ENCODE measurements around the gene SLC7A6.
A peak's percentile ranks its signal among the peaks of the same experiment; 100 is the strongest.

Gene SLC7A6

GRCh38 chr16:68296693-68297092 is 32.4 kb downstream of the SLC7A6 start:
- intact Hi-C loops (cut with DNase I) = no loop called here
- DNase-seq = peak in 1 of 10 donors; percentile 58

DNA sequence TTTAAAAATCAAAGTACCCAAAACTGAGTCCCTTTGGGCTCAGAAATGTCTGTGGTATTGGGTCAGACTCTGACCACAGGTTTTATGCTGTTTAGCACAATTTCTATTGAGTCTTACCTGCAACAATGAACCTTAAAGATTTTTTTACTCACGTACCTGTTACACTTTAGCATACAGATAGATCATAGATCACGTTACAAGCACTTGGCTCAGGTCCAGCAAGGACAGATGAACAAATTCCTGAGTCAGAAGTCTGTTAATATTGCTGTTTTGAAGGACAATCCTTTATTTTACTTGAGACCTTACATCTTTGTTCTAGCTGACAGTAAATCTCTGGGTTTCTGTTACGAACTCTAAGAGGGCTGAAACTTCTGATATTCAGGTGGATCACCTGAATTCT is 33.6 kb downstream of the SLC7A6 start:
- intact Hi-C loops (cut with DNase I) = no loop called here
- no peak for DNase-seq

GRCh38 chr16:68298312-68298711 is 34.0 kb downstream of the SLC7A6 start:
- intact Hi-C loops (cut with DNase I) = no loop called here
- DNase-seq = peak in 1 of 10 donors; percentile 36

- peak in 8 of 10 donors; percentile 17 to 92 (median 50) for DNase-seq
- intact Hi-C loops (cut with DNase I) = no loop called here
Observed at GRCh38 chr16:68298907-68299561, 34.7 kb downstream of the SLC7A6 start.

DNA sequence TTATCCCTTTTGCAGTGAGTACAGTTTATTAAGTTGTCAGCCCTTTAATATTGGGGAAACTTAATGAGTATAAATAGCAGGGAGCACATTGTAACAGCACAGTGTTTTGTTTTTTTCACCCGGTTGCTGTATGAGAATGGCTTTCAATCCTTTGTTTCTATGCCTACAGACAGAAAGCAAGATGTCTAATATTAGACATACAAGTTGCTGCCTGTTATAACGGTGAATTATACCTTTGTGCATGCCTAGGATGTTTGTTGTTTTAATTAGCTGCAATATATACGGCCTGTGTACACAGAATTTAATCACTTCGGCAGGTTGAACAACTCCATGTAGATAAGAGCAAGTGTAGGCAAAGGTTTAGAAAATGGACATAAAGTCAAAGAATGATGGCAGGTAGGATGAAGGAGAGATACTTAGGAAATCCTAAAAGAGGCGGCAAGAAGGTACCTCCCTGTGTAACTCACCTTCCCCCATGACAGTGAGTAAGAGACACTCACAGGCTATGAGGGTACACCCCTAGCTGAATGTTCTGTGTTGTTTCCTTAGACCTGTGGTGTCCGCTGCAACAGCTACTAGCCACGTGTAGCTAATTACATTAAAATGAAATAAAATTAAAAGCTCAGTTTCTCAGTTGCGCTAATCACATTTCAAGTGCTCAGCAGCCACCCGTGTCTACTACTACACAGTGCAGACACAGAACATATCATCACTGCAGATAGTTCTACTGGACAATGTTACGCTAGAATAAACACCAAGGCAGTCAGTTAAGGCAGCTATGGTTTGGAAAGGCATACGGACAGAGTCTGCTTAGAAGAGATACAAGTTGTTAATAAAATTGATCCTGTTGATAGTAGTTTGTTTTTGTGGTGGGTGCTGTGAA is 35.5 kb downstream of the SLC7A6 start:
- intact Hi-C loops (cut with DNase I) = no loop called here
- no peak for DNase-seq

- DNase-seq = peak in 1 of 10 donors; percentile 36
- intact Hi-C loops (cut with DNase I) = no loop called here
Observed at GRCh38 chr16:68300734-68301459, 36.6 kb downstream of the SLC7A6 start.

GRCh38 chr16:68306633-68307032 is 42.3 kb downstream of the SLC7A6 start:
- intact Hi-C loops (cut with DNase I) = no loop called here
- DNase-seq = no peak

GRCh38 chr16:68309799-68310198 is 45.5 kb downstream of the SLC7A6 start:
- DNase-seq = no peak
- intact Hi-C loops (cut with DNase I) = loop anchor here (2.0 to 10.0 kb wide), 3 partner anchors 42 to 225 kb away; partner anchors contain the start of genes NFATC3 and PLA2G15

- intact Hi-C loops (cut with DNase I) = loop anchor here (2.0 to 10.0 kb wide), 3 partner anchors 43 to 226 kb away; partner anchors contain the start of genes NFATC3 and PLA2G15
- peak in 4 of 10 donors; percentile 10 to 82 (median 18) for DNase-seq
Observed at GRCh38 chr16:68310437-68310773, 46.1 kb downstream of the SLC7A6 start.

GRCh38 chr16:68310774-68311511 is 46.6 kb downstream of the SLC7A6 start, which contains the start of the genes PRMT7 and SLC7A6OS:
PRMT7 (plus strand) TSS chr16:68311019; CDS start chr16:68315980, 4,961 bp downstream.
SLC7A6OS (minus strand) TSS chr16:68310946; CDS start chr16:68310926, 20 bp downstream.
- DNase-seq = peak; percentile 89 to 99 (median 92)
- intact Hi-C loops (cut with DNase I) = loop anchor here (2.0 to 10.0 kb wide), 3 partner anchors 44 to 226 kb away; partner anchors contain the start of genes NFATC3 and PLA2G15

DNA sequence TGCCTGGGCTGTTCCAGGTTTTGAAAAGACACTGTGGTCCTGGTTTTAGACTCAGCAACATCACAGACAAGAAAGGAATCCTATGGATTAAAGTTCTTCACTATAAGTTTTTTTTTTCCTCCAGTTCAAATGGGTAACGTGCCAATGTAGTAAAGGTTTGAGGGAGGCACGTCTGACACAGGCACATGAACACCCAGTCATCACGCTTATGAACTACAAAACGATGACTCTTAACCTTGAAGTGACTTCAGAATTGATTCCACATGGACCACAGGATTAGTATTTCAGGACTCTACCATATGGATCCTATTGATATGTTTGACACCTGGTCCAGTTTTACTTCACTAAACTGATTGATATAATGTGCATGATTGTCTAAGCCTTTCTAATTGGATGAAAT is 48.8 kb downstream of the SLC7A6 start:
- intact Hi-C loops (cut with DNase I) = loop anchor here (5.0 to 10.0 kb wide), 2 partner anchors 46 to 228 kb away; partner anchors contain the start of gene NFATC3
- no peak for DNase-seq

GRCh38 chr16:68319185-68319908 is 55.0 kb downstream of the SLC7A6 start:
- DNase-seq = no peak
- intact Hi-C loops (cut with DNase I) = loop anchor here (10.0 kb wide), 1 partner anchor 235 kb away; the partner anchor contains the start of gene NFATC3

DNA sequence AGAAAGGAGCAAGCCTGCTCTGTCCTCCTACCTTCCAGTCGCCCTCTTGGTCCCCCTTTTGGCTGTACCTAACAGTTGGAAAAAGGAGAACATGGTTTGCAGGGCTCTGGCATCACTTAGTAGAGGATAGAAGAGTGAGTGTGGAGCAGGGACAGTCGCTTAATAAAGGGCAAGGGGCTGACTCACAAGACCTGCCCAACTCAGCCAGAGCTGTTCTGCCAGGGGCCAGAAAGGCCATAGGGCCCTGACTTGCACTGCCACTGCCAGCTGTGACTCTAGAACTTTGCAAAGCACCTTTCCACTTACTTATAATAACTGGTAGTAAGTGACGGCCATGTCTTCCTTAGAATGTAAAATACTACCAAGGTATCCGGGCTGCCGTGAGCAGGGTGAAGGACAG is 60.0 kb downstream of the SLC7A6 start:
- intact Hi-C loops (cut with DNase I) = no loop called here
- DNase-seq = no peak

GRCh38 chr16:68324780-68325357 is 60.5 kb downstream of the SLC7A6 start:
- intact Hi-C loops (cut with DNase I) = loop anchor here (5.0 kb wide), 1 partner anchor 83 kb away; no protein-coding TSS in a partner anchor

DNA sequence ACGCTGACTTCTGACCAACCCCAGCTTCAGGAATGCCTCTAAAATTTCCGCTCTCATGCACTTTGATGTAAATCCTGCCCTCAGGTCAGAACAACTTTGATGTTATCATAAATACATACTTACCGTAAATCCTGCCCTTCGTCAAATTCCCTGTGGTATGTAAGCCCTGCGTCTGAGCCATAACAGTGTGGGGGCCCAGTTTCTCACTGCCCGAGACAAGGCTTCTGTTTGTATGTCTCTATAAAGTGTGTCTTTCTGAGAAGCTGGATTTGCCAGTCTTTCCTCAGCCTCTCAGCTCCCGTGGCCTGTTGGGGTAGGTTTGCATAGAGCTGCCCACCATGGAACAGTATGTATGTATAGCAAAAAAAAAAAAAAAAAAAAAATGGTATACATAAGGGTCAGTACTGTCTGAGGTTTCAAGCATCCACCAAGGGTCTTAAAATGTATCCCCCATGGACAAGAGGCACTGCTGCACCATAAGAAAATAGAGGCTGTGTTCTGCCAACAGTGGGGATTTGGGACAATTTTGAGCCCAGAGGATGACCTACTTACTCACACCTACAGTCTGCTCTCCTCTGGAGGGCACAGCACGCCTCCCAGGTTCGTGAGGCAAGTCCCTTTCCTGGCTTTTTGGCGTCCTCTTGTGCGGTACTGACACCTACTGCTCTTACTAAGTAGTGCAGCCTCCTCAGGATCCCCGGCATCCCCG is 64.0 kb downstream of the SLC7A6 start:
- peak; percentile 62 to 96 (median 76) for DNase-seq
- intact Hi-C loops (cut with DNase I) = loop anchor here (1.0 to 5.0 kb wide), 2 partner anchors 67 to 86 kb away; no protein-coding TSS in a partner anchor

More at GRCh38 chr16:68324780-68325357, 60.5 kb downstream of the SLC7A6 start:
- DNase-seq = peak in 1 of 10 donors; percentile 34

- no peak for DNase-seq
- intact Hi-C loops (cut with DNase I) = loop anchor here (1.0 to 5.0 kb wide), 2 partner anchors 68 to 87 kb away; no protein-coding TSS in a partner anchor
Observed at GRCh38 chr16:68328860-68329390, 64.6 kb downstream of the SLC7A6 start.

DNA sequence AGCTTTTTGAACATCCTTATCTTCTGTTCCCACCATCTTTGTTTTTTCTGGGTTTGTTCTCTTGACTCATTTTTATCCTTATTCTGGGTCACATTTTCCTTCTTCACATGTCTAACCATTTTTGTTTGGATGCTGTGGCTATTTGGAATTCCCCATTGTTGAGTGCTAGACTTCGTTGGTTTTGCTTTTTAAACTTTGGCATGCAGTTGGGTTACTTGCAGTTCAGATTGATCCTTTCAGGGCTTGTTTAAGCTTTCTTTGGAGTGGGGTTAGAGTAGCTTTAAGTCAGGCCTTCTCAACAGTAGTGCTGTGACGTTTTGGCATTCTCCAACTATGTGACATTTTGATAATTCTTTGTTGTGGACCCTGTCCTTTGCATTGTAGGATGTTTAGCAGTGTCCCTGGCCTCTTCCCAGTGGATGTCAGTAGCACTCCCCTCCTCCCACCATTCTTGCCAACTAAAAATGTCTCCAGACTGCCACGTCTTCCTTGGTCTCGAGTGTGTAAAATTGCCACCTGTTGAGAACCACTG is 67.6 kb downstream of the SLC7A6 start:
- DNase-seq = no peak
- intact Hi-C loops (cut with DNase I) = no loop called here

Measured in posterior cingulate gyrus (tissue), 11 donors.